ENCODE data around the gene CGRRF1. TPM values are rescaled to one million over a fixed set of nuclear protein-coding genes. Genes with fewer than 3 reads are reported as not detected.

Gene CGRRF1
- total and polyA plus RNA-seq, 2 of the 13 experiments (the other 11 are each of a cell fraction or from before 2014, with no cell fraction given), result 16.8 to 18.2 TPM

- 0 out of 2 replicates have a peak, but pooled peaks have one; percentile 23 for TF ChIP-seq MEF2D (CRISPR knock-in tag; IDR thresholded peaks at IDR 0.05)
- TF ChIP-seq ASH2L (IDR thresholded peaks at IDR 0.05; ENCODE audit: insufficient read length, low read depth, low read length), result peak; percentile 44
- TF ChIP-seq ZFP91 (CRISPR knock-in tag; IDR thresholded peaks at IDR 0.05; ENCODE audit: borderline replicate concordance), result peak; percentile 40; the same call in 1 of the 2 replicates
- 0 out of 2 replicates have a peak, but pooled peaks have one; percentile 2 for TF ChIP-seq ZNF124 (CRISPR knock-in tag; IDR thresholded peaks at IDR 0.05)
- TF ChIP-seq ZNF614 (CRISPR knock-in tag; IDR thresholded peaks at IDR 0.05; ENCODE audit: borderline replicate concordance), result peak; percentile 80; the same call in 1 of the 2 replicates
- no peak for TF ChIP-seq GABPA (IDR thresholded peaks at IDR 0.05; ENCODE audit: low read depth, low read length)
- TF ChIP-seq GABPA (CRISPR knock-in tag; IDR thresholded peaks at IDR 0.05; ENCODE audit: low read depth), result peak; percentile 31; the same call in 1 of the 2 replicates
- peak; percentile 67; the same call in 1 of the 2 replicates for TF ChIP-seq HMGXB3 (CRISPR knock-in tag; IDR thresholded peaks at IDR 0.05; ENCODE audit: borderline replicate concordance)
- no peak for TF ChIP-seq ZNF276 (CRISPR knock-in tag; IDR thresholded peaks at IDR 0.05; ENCODE audit: low read depth)
- TF ChIP-seq ZNF556 (CRISPR knock-in tag; IDR thresholded peaks at IDR 0.05; ENCODE audit: borderline replicate concordance), result peak; percentile 48; the same call in 1 of the 2 replicates
- TF ChIP-seq TCF12 (IDR thresholded peaks at IDR 0.05), result no peak
- TF ChIP-seq TCF12 (CRISPR knock-in tag; IDR thresholded peaks at IDR 0.05), result no peak
- no peak for TF ChIP-seq ZNF484 (CRISPR knock-in tag; IDR thresholded peaks at IDR 0.05; ENCODE audit: borderline replicate concordance, low read depth)
- TF ChIP-seq PATZ1 (CRISPR knock-in tag; IDR thresholded peaks at IDR 0.05), result peak; percentile 99
- TF ChIP-seq ARNTL (CRISPR knock-in tag; IDR thresholded peaks at IDR 0.05), result peak; percentile 70
- no peak for TF ChIP-seq PPARG (CRISPR knock-in tag; conservative IDR thresholded peaks at IDR 0.05)
- no peak for TF ChIP-seq LBX2 (CRISPR knock-in tag; IDR thresholded peaks at IDR 0.05; ENCODE audit: borderline replicate concordance)
Observed at GRCh38 chr14:54565785-54566409, 56.2 kb downstream of the CGRRF1 start (continued).

Data from HepG2 (cell line).